ENCODE results near the gene LGSN.
"Not testable (repeated sequence)": the region's sequence is repeated elsewhere in the genome, so short reads cannot be mapped to it uniquely, and the experiment has no call there.

LGSN gene

GRCh38 chr6:63230027-63230426 lies 89.8 kb downstream of the LGSN start:
- DNase-seq: not testable (repeated sequence)

GRCh38 chr6:63227928-63228894 lies 91.6 kb downstream of the LGSN start:
- not testable (repeated sequence) for DNase-seq

GRCh38 chr6:63225987-63226386 lies 93.8 kb downstream of the LGSN start:
- not testable (repeated sequence) for DNase-seq
